Stimulated activated CD4-positive, alpha-beta T cell treated with anti-CD3 and anti-CD28 coated beads, Interleukin-2, amount 100 ng/mL, for 24 hours (primary cell): Measurements from ENCODE around the gene UXS1.

Source experiments
- DNase-seq, 2 donors: peaks; one replicate each; pipeline ENCODE4 v3.0.0-alpha.2; 2020

UXS1 gene

DNA sequence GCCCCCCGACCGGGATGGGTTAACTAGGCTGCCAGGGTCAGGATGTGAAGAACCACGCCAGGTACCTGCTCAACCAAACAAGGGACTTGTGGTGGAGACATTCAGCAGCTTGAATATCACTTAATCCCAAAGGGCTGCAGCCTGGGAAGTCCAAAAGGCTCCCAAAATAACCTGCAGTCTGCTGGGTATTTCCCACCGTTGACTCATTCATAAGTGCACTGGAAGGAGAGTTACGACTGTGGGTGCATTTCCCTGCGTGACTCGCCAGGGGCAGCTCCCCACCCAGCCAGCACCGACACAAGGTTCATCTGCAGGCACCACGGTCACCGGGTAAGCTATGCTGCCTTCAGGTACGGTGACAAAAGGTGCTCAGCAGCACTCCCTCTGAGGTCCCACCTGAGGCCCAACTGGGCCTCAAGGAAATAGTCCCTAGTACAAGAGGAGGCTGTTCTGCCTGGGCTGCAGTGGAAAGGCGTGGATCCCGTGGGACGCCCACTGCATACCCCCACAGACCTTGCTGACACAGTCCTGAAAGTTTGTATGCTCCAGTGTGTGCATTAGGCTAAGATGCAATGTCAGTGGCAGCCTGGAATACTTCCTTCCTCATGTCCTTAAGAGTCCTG is 86.5 kb downstream of the UXS1 start:
- peak; percentile 50 to 61 for DNase-seq

DNA sequence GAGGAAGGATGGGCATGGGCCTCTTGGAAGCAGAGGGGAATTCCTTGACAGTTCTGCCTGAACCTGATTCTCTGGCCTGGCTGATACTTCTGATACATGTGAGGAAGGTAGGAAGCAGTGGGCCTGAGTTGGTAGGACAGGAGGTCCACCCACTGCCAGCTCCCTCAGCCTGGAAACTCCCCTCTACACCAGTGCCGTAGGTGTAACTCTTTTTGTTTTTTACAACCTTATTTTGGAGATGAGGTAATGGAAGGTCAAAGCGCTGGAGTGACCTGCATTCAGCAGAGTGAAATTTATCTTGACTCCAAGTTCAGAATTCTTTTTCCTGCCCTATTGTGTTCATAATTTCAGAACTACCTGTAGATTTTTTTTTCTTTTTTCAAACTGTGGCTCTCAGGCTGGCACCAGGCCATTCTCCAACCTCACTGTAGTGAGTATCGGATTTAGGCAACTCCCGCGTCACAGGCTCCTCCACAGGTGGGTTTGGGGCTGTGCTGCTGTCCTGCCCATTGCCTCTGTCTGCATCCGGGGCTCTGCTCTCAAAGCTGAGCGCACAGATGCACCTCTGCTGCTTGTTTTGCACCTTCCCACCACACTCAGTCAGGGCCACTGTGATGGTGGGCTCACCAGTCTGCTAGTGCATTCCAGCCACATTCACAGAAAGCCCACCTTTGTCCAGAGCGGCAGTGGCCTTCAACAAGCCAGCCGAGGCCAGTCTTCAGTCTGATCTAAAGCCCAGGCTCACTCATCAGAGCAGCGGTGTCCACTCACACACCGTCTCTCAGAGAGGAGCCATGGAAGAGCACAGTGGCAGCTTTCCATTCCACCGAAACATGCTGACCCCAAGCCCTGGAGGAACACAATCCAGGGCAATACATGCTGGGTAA is 87.2 kb downstream of the UXS1 start:
- DNase-seq = peak in 1 of 2 donors; percentile 16

DNA sequence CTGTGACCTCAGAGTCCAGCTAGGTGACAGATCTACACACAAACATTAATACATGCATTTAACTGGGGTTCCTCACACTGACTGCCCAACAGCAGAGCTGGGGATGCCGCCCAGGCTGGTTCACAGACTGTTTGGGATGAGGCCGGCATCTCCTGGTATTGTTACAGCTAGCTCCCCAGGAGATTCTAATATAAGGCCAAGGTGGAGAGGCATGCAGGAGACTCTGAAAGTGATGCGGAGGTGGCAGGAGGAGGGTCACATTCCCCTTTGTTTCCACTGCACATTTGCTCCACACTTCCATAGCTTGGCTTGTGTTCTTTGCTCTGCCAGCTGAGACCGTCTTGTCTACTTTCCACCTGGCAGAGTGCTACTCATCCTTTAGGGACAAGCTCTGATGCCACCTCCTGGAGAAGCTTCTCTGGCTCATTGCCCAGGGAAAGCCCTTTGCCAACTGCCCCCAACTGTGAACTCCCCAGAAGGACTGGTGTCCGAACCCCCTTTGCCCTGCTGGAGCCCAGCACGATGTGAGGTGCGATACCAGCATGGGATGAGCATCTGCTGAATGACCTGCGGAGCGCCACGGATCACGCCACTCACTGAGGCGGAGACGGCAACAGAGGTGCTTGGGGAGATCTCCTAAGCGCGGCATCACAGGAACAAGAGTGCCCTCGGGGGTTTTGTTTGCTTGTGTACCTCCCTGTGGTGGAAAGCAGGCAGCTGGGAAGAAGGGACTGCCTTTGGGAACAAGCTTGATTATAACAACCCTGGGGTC is 88.8 kb downstream of the UXS1 start:
- DNase-seq = no peak

GRCh38 chr2:106104332-106105062 is 89.6 kb downstream of the UXS1 start:
- peak; percentile 65 to 66 for DNase-seq

GRCh38 chr2:106099691-106100090 is 94.4 kb downstream of the UXS1 start:
- no peak for DNase-seq

- DNase-seq = peak in 1 of 2 donors; percentile 18
Measured at GRCh38 chr2:106098664-106099063, 95.4 kb downstream of the UXS1 start.

GRCh38 chr2:106098081-106098480 is 96.0 kb downstream of the UXS1 start:
- peak in 1 of 2 donors; percentile 35 for DNase-seq

DNA sequence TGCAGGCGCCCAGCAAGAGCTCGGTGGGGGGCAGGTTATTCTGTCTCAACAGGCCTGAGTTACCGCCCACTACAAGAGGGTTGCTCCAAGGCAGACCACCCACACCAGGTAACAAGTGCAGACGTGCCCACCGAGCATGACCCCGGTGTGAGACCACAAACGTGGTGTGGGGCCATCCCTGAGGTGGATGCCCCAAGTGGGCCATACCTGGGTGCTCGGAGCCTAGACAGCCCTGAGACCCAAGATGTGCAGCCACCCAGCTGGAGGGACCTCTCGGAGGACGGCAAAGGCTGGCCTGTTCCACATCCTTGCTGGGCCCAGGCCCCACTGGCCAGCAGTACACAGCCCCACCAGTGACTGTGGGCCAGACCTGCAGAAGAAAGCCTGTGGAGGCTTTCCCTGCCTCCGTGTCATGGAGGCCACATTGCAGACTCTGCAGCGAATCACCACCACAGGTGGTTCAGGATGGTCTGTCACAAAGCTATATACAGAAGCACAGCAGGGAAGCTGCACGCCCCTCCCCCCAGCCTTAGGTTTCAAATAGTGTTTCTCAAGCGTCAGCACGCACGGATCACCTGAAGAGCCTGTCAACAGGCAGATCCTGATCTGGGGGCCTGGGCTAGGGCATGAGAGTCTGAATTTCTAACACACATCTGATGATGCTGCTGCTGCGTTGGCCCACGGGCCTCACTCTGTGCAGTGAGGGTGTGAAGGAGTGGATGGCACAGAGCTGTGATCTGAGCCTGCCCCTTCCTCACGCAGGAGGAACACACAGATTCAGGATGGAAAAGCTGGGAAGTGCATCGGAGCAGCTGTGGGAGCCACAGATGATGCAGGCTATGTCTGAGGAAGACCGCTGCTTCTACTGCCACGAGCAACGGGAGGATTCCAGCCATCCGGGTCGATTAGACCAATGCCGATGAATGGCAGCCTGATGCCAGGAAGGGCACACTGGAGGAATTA is 96.8 kb downstream of the UXS1 start:
- no peak for DNase-seq

DNA sequence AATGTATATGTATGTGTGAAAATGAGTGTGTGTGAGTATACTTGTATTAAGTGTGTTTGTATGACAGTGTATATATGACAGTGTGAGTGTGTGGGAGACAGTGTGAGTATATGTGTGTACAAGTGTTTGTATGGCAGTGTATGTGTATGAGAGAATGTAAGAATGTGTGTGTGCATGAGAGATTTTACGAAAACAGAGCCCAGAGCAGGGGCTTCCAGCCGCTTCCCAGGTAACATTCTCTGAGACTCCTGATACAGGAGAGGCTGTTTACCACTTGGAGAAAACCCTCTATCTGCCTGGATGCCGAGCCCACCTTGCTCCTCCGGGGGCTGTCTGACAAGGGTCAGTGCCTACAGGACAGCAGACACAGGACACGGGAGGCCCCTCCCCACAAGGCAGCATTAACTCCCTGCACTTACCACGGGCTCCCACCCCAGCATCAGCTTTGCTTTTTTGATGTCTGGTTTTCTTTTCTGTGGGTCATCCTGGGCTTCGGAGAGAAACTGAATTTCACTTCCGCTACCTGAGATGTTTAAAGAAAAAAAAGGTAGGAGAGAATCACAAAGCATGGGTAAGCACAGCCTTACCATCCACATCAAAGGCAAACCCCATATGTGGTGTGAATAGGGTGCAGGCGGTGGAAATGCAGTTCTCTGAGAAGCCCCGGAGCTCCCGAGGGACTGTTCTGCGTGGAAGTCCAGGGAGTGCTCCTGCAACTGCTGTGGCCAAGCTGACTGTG is 97.6 kb downstream of the UXS1 start:
- no peak for DNase-seq

DNA sequence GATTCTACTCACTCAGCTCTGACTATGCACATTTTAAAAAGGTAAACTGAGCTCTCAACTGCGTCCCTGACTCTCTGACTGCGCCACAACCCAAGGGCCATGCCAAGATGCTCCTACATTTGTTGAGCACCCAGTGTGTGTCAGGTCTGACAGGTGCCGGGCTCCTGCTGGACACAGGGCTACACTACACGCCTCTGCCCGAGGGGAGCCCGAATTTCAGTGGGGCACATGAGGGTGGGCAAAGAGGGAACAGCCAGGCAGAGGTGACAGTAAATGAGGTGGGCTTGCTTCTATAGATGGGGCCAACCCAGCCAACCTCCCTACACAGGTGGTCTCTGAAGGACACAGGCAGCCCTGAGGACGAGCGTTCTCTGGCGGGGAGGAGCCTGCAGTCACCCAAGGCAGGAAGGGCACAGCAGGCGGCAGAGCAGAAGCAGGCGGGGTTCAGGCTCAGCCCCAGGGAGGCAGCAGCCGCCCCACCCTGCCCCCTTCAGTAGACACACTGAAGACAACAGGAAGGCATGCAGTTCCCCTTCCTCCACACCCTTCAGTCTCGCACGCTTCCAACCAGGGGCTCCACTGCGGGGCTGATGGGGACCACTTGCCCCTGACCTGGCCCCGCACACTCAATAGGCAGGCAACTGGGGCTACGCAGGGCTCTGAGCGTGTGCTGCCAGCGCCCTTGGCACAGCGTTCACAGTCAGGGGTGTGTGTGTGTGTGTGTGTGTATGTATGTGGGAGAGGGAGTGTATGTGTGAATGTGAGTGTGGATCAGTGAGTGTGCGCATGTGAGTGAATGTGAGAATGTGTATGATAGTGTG is 98.4 kb downstream of the UXS1 start:
- DNase-seq = peak; percentile 67 to 70

DNA sequence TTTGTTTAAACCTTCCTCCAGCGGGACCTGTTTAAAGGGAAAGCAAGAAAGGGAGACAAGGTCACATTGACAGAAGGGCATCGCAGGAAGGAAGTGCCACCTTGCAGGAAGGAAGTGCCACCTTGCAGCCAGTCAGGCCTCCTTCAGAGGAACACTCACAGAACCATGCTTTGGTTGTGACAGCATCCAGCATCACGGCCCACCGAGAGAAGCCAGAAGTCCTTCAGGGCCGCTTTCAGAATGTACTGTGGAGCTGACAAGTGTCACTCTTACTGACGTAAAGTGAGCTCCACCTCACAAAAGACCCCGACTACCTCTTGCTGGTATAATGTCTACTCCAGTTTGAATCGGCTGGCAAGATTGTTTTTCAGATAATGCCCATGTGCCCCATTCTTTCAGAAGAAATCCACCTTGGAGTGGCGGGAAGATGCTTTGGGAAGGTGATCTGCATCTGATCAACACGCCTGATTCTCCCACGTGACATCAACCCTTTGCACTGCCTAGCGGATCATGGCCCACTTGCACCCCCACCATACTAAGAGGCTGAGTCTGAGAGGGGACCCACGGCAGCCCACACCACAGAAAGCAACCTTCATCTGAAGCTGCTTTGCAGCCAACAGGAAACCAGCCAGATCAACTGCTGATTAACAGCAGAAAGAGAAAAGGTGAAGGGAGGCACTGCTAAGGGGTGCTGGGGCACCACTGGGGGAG is 99.8 kb downstream of the UXS1 start:
- peak; percentile 44 to 56 for DNase-seq

DNA sequence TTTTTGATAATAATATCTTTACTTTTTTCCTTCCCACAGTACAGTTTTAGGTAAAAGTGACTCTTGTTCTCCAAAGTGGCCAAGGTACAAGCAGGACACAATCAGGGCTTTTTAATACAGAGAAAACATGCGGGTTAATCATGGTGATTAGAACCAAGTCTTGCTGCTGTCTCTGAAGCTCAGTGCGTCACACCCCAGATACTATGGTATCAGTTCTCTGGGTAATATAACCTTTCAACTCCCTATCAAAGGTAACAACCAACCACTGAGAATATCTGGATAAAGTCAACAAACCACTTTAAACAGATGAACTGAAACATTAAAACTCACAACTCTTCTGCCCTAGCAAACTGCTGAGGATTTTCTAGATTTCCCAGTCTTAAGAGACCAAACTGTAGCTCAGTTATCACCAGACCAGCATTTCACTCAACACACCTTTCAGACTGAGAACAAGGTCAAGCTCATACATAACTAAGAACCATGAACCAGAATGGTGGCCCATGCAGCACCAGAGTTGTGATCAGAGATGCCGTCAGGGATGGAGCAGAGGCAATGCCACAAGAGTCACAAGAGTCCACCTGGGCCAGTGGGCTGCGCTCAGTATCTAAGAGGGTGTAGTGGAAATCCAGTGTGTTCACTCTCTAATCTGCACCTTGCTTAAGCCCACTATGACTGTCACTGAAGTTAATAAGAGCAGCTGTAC is 103.0 kb downstream of the UXS1 start:
- DNase-seq = no peak

DNA sequence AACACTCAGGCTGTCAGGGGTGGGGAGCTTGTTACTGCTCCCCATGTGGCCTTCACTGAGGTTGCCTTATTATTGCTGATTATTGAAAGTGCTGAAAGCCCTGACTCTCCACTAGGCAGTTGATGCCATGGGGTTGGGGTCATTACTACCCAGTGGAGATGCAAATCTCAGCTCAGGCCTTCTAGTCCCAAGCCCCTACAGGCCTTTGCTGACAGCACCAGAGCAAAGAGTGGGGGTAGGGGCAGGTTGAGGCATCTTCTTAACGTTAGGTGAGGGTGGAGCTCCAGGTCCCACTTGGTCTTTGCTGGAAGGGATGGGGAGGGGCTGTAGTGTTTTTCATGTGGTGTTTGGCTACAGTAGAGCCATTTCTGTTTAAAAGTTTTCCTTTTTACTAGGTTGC is 104.5 kb downstream of the UXS1 start:
- DNase-seq = no peak

- peak in 1 of 2 donors; percentile 56 for DNase-seq
Measured at GRCh38 chr2:106085181-106085940, 108.7 kb downstream of the UXS1 start.

DNA sequence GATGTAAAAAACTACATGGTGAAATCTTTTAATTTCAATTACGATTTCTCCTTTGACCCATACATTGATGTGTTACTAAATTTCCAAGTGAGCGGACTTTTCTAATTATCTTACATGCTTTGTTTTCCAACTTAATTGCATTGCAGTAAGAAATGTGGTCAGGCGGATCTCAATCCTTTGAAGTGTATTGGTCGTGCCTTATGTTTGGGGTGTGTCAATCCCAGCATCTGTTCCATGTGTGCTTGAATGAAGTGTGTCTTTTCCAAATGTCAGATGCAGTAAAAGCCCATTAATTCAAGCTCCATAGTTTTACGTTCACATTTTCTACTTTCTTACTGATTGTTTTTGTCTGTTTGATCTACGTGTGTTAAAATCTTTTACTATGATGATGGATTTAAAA is 113.1 kb downstream of the UXS1 start:
- DNase-seq = no peak

DNA sequence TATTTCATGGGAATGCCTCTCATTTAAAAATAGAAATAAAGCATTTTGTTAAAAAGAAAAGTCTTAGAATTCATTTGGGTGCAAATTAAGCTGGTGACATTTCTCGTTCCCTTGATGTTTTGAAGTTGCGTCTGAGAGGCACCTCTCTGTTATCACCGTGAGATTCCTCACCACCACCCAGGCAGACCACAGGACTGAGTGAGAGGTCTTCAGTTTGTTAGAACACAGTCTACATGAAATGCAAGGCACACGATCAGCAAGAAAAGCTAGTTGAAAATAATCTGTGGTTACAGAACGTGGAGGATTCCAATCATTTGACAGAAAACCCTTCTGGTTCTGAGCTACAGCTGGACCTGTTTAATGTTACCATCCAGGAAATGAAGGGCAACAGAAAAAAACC is 116.0 kb downstream of the UXS1 start:
- DNase-seq = no peak

GRCh38 chr2:106076941-106077340 is 117.2 kb downstream of the UXS1 start:
- DNase-seq = no peak

DNA sequence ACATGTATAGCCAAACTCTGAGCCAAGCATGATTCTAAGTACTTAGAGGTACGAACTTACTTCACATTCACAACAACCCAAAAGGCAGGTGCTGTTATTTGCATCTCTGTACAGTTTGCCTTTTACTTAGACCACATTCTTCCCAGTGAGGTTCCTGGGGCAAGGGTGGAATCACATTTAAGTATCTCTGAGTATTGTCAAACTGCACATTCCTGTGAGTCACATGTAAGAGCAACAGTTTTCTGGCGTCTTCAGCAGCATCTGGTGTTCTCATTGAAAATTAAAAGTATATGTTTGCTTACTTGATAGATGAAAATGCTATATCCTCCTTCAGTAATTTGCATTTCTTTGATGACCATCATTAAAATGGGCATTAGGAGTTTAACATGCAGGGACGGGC is 119.1 kb downstream of the UXS1 start:
- no peak for DNase-seq
